HepG2 (cell line): ENCODE data around the gene RNF14. TPM values are rescaled to one million over a fixed set of nuclear protein-coding genes. Genes with fewer than 3 reads are reported as not detected.

ENCODE experiments used
- ATAC-seq: fragments of 200-7000 bp; cut with Tn5 transposase; 3 replicates; pipeline ENCODE4 v1.9.1; 2020; ENCODE audit warnings: mild to moderate bottlenecking, moderate library complexity
- BruUV-seq: library from RNA; stranded (reverse); fragments of 400-500 nt; replicated peaks from 2 replicates; lab custom pipeline; 2021; lab: Mats Ljungman, UMichigan
- CTCF ChIA-PET: fragments of 300-600 bp; formaldehyde crosslinking; extraction: SDS; loops from one replicate; lab custom pipeline; 2021; ENCODE audit warnings: low total read pairs, inconsistent platforms, low intra/inter-chr PET ratio; lab: Yijun Ruan, JAX
- POLR2A ChIA-PET: fragments of 350-600 bp; sonication (Branson Sonifier 250); formaldehyde crosslinking; loops from one replicate; lab custom pipeline; 2020; ENCODE audit warnings: antibody characterized with exemption, inconsistent platforms; lab: Yijun Ruan, JAX
- DNase-seq: peaks from one replicate; pipeline ENCODE4 v3.0.0-alpha.2; 2015; ENCODE audit warnings: low spot score
- FAIRE-seq: peaks from 3 replicates; lab custom pipeline; 2011; peaks lifted over from hg19 to GRCh38; lab: Jason Lieb, UNC
- H2AFZ ChIP-seq: one replicate; pipeline ENCODE4 v1.6.1; 2011; ENCODE audit warnings: low read length, inconsistent platforms
- H3K27ac ChIP-seq: fragments of 300-600 bp; 3 replicates; pipeline ENCODE4 v1.8.0; 2011; ENCODE audit warnings: mixed run types, mild to moderate bottlenecking, mixed read lengths, low read length, inconsistent platforms; ENCODE audit not compliant: insufficient read depth; ENCODE audit errors: extremely low read length
- H3K27me3 ChIP-seq, 2 experiments: fragments of 200-600 bp in 1 of 2; 2 replicates in 1 of 2; 3 replicates in 1 of 2; pipeline versions ENCODE4 v1.6.0 to v1.8.0; 2011; ENCODE audit warnings: low read length in 2 of 2, mild to moderate bottlenecking in 2 of 2, moderate library complexity in 2 of 2, inconsistent platforms in 1 of 2; ENCODE audit not compliant: insufficient read depth in 2 of 2, control insufficient read depth in 1 of 2
- H3K36me3 ChIP-seq, 2 experiments: fragments of 200-600 bp in 1 of 2; replicated peaks in 1 of 2; 2 replicates in 1 of 2; 3 replicates in 1 of 2; pipeline versions ENCODE4 v1.5.1 to v1.8.0; 2011; ENCODE audit warnings: low read length in 2 of 2, inconsistent platforms in 1 of 2; ENCODE audit not compliant: insufficient read depth in 2 of 2, control insufficient read depth in 1 of 2
- H3K4me1 ChIP-seq: 2 replicates; pipeline ENCODE4 v1.5.1; 2012; ENCODE audit warnings: low read length, inconsistent platforms; ENCODE audit not compliant: insufficient read depth
- H3K4me2 ChIP-seq: 2 replicates; pipeline ENCODE4 v1.6.0; 2011; ENCODE audit warnings: low read depth, low read length, inconsistent platforms
- H3K4me3 ChIP-seq, 3 experiments: fragments of 200-600 bp in 1 of 3; sonication (generic), shearing (Covaris generic) in 1 of 3; replicated peaks in 1 of 3; 2 replicates each; pipeline ENCODE4 v1.5.1; 2011 to 2016; ENCODE audit warnings: low read length in 3 of 3, inconsistent platforms in 2 of 3, low read depth in 2 of 3, mild to moderate bottlenecking in 2 of 3, control low read depth in 1 of 3, mixed read lengths in 1 of 3; ENCODE audit not compliant: insufficient read depth in 1 of 3
- H3K79me2 ChIP-seq: one replicate; pipeline ENCODE4 v1.6.1; 2011; ENCODE audit warnings: low read length, inconsistent platforms; ENCODE audit not compliant: insufficient read depth
- H3K9ac ChIP-seq: 2 replicates; pipeline ENCODE4 v1.6.0; 2011; ENCODE audit warnings: mild to moderate bottlenecking, low read depth, low read length, inconsistent platforms; ENCODE audit not compliant: insufficient read depth
- H3K9me3 ChIP-seq: 2 replicates; pipeline ENCODE4 v1.5.1; 2012; ENCODE audit warnings: mild to moderate bottlenecking, low read length
- H4K20me1 ChIP-seq: 2 replicates; pipeline ENCODE4 v1.6.0; 2011; ENCODE audit warnings: inconsistent platforms, mild to moderate bottlenecking, low read length, moderate library complexity; ENCODE audit not compliant: insufficient read depth
- CEBPB ChIP-seq: IDR thresholded peaks from 2 replicates; pipeline ENCODE4 v1.6.1; 2011; ENCODE audit warnings: low read depth, low read length, improper control_type of control experiment, borderline replicate concordance
- CEBPG ChIP-seq: IDR thresholded peaks from 2 replicates; pipeline ENCODE4 v1.6.1; 2016
- HDAC1 ChIP-seq: sonication (generic); formaldehyde crosslinking; IDR thresholded peaks from 2 replicates; pipeline ENCODE4 v1.5.1; 2020; ENCODE audit warnings: mild to moderate bottlenecking, missing genetic modification reagents
- HNF4A ChIP-seq: sonication (generic); formaldehyde crosslinking; IDR thresholded peaks from 2 replicates; pipeline ENCODE4 v1.4.0; 2020; ENCODE audit warnings: missing genetic modification reagents
- HNF4G ChIP-seq, 2 experiments: sonication (generic) in 1 of 2; formaldehyde crosslinking in 1 of 2; IDR thresholded peaks; 2 replicates each; pipeline versions ENCODE4 v1.4.0 to v1.6.1; 2011 to 2020; ENCODE audit warnings: borderline replicate concordance in 2 of 2, low read depth in 2 of 2, mild to moderate bottlenecking in 2 of 2, low read length in 1 of 2, missing genetic modification reagents in 1 of 2, moderate library complexity in 1 of 2
- MAFF ChIP-seq: IDR thresholded peaks from 2 replicates; pipeline ENCODE4 v1.6.1; 2011; ENCODE audit warnings: low read depth, low read length, improper control_type of control experiment
- MAFK ChIP-seq, 2 experiments: IDR thresholded peaks in 1 of 2; conservative IDR thresholded peaks in 1 of 2; 2 replicates each; pipeline ENCODE4 v1.6.1; 2011; ENCODE audit warnings: improper control_type of control experiment in 2 of 2, low read length in 2 of 2
- MEF2D ChIP-seq: sonication (generic); formaldehyde crosslinking; IDR thresholded peaks from 2 replicates; pipeline ENCODE4 v1.5.1; 2020; ENCODE audit warnings: mild to moderate bottlenecking, missing genetic modification reagents
- SNRNP70 ChIP-seq: fragments of 200-400 bp; formaldehyde crosslinking; IDR thresholded peaks from 2 replicates; pipeline ENCODE4 v1.6.1; 2017; ENCODE audit warnings: mild to moderate bottlenecking, low read depth, low read length, moderate library complexity
- SRF ChIP-seq: IDR thresholded peaks from 2 replicates; pipeline ENCODE4 v1.6.1; 2011; ENCODE audit warnings: mild to moderate bottlenecking, low read depth, low read length, moderate library complexity
- TAF1 ChIP-seq: sonication (generic); formaldehyde crosslinking; IDR thresholded peaks from 2 replicates; pipeline ENCODE4 v1.4.0; 2020; ENCODE audit warnings: missing genetic modification reagents
- XBP1 ChIP-seq: sonication (generic); formaldehyde crosslinking; IDR thresholded peaks from 2 replicates; pipeline ENCODE4 v1.5.0; 2020; ENCODE audit warnings: missing genetic modification reagents
- ZFP36L2 ChIP-seq: sonication (generic); formaldehyde crosslinking; IDR thresholded peaks from 2 replicates; pipeline ENCODE4 v1.4.0; 2020; ENCODE audit warnings: missing genetic modification reagents
- ZKSCAN1 ChIP-seq: fragments of 150-350 bp; IDR thresholded peaks from 2 replicates; pipeline ENCODE4 v1.6.1; 2014; ENCODE audit warnings: low read length
- ZMYM4 ChIP-seq: sonication (generic); formaldehyde crosslinking; IDR thresholded peaks from 2 replicates; pipeline ENCODE4 v1.8.1; 2023; ENCODE audit warnings: mild to moderate bottlenecking, missing genetic modification reagents
- ZNF207 ChIP-seq: fragments of 450-650 bp; IDR thresholded peaks from 2 replicates; pipeline ENCODE4 v1.6.1; 2016; ENCODE audit warnings: antibody characterized with exemption, borderline replicate concordance
- WGBS: methylation state at CpG from one replicate; pipeline ENCODE4 v1.1.6; 2017; ENCODE audit warnings: low lambda C conversion rate; 5-methylcytosine and 5-hydroxymethylcytosine counted together
- in situ Hi-C: cut with HindIII; loops from 2 replicates; pipeline ENCODE4 v1.10.0; 2017; ENCODE audit warnings: low pct_unique_long_range_greater_than_20kb; ENCODE audit not compliant: extremely low pct_ligation_motif_present
- intact Hi-C: fragments of 100-400 bp; cut with micrococcal nuclease; formaldehyde crosslinking; loops from one replicate; pipeline ENCODE4 v1.10.0; 2022; ENCODE audit not compliant: unreplicated experiment
- polyA plus RNA-seq, 8 experiments: library from polyadenylated mRNA; depleted of rRNA in 3 of 8; stranded (reverse) in 7 of 8; unstranded in 1 of 8; fragments of >200 nt; fragmentation: Illumina TruSeq in 4 of 8; extraction: Trizol in 4 of 8; gene quantifications; 2 replicates each; pipeline versions ENCODE4 v1.2.1 to v1.2.3, GENCODE V29; 2011 to 2016; ENCODE audit warnings: low read depth in 4 of 8, missing spikeins in 1 of 8, mixed read lengths in 1 of 8; ENCODE audit not compliant: insufficient read depth in 1 of 8
- total RNA-seq, 5 experiments: library from RNA; depleted of rRNA; stranded (reverse); fragments of >200 nt; fragmentation: Illumina TruSeq; extraction: Trizol; gene quantifications; 2 replicates each; pipeline ENCODE4 v1.2.3, GENCODE V29; 2016; ENCODE audit warnings: low read depth in 1 of 5
- TF ChIP-seq, protein P1 (sequence below): sonication (generic); formaldehyde crosslinking; IDR thresholded peaks from 2 replicates; pipeline ENCODE4 v1.4.0; 2020; ENCODE audit warnings: mild to moderate bottlenecking, missing genetic modification reagents, borderline replicate concordance

RNF14 gene
- total and polyA plus RNA-seq, 2 of the 13 experiments (the other 11 are each of a cell fraction or from before 2014, with no cell fraction given) = 11.3 to 28.1 TPM

DNA sequence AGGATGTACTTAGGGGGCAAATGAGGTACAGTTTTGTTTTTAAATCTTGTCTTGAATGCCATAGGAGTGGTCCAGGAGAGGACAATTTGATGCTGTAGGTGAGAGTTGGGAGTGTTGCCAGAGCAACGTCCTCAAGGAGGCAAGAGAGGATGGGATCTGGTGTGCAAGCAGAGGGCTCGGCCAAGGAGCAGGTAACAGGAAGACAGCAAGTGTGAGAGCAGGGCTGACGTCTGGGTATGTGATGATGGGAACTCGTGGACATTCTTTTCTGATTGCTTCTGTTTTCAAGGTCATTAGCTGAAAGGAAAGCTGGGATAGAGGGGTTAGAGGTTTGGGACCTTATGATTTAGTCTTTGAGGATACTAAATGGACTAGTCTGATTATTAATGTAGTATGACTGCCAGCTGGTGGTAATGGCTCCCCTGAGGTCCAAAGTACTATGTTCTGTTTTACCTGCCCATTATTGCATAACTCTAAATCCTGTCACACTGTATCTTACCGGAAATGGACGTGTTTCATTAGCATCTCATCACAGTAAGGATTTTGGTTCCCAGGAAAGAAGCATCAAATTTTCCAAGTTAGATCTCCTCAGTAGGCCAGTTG lies 28.6 kb downstream of the RNF14 start (continued):
- TF ChIP-seq ZFP36L2 (CRISPR knock-in tag) (no peak), ZMYM4 (CRISPR knock-in tag) (0 out of 2 replicates have a peak, but pooled peaks have one; percentile 15), MEF2D (CRISPR knock-in tag) (no peak), XBP1 (CRISPR knock-in tag) (no peak), CEBPG (CRISPR knock-in tag) (peak; percentile 77), CEBPB (peak; percentile 41; the same call in 1 of the 2 replicates), ZNF207 (no peak), SNRNP70 (no peak), HNF4A (CRISPR knock-in tag) (peak; percentile 50), TAF1 (CRISPR knock-in tag) (no peak), ZKSCAN1 (no peak), SRF (no peak), MAFF (no peak), HNF4G (IDR thresholded peaks at IDR 0.05; ENCODE audit: borderline replicate concordance, low read depth, low read length) (peak; percentile 31; the same call in 1 of the 2 replicates), HNF4G (CRISPR knock-in tag; IDR thresholded peaks at IDR 0.05; ENCODE audit: borderline replicate concordance, low read depth) (no peak)

DNA sequence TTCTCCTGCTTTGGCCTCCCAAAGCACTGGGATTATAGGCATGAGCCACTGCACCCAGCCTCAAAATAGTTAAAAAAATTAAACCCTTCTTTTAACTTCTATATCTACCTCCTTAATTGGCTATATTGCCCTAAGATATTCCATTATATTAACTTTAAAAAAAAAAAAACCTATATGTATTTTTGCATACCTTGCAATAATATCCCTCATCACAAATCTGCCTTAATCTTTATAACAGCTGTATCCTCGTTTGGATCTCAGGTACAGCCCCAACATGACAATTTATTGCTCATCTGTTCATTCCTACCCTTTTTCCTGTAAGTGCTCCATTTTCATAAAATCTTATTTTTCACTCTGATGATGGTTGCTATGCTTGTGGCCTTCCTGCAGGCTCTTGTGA lies 31.3 kb downstream of the RNF14 start:
- Histone ChIP-seq H3K9me3 (no peaks in the 10 kb centered on the region), H3K9ac (no peak overlapping the region), H3K4me1 (peaks cover 11% of the 10 kb centered on the region), H3K27me3 (no peaks in the 10 kb centered on the region), H3K27ac (no peak overlapping the region), H3K36me3 (peaks cover 10 to 38% of the 10 kb centered on the region in 2 experiments), H3K4me3 (no peak overlapping the region), H4K20me1 (no peaks in the 10 kb centered on the region), H3K4me2 (no peak overlapping the region), H2AFZ (no peak overlapping the region), H3K79me2 (no peaks in the 10 kb centered on the region)
- POLR2A ChIA-PET = interaction anchor here (0.9 to 1.2 kb wide), 3 partner anchors 9 to 110 kb away, joined by 3 to 4 read pairs (median 3); partner anchors contain the start of gene RNF14
- ATAC-seq (no peak), DNase-seq (no peak), FAIRE-seq (no peak)
- in situ Hi-C loops = no loop called here
- CTCF ChIA-PET = no interaction called here
- intact Hi-C loops = no loop called here
- TF ChIP-seq MAFK (conservative IDR thresholded peaks at IDR 0.05 in 1 of 2, IDR thresholded peaks at IDR 0.05 in 1 of 2; ENCODE audit: low read length in 2 of 2) (peak; percentile 36 to 74; a peak in 3 of 4 replicates), HDAC1 (no peak), MAFF (peak; percentile 48)
- TF ChIP-seq, protein P1, sequence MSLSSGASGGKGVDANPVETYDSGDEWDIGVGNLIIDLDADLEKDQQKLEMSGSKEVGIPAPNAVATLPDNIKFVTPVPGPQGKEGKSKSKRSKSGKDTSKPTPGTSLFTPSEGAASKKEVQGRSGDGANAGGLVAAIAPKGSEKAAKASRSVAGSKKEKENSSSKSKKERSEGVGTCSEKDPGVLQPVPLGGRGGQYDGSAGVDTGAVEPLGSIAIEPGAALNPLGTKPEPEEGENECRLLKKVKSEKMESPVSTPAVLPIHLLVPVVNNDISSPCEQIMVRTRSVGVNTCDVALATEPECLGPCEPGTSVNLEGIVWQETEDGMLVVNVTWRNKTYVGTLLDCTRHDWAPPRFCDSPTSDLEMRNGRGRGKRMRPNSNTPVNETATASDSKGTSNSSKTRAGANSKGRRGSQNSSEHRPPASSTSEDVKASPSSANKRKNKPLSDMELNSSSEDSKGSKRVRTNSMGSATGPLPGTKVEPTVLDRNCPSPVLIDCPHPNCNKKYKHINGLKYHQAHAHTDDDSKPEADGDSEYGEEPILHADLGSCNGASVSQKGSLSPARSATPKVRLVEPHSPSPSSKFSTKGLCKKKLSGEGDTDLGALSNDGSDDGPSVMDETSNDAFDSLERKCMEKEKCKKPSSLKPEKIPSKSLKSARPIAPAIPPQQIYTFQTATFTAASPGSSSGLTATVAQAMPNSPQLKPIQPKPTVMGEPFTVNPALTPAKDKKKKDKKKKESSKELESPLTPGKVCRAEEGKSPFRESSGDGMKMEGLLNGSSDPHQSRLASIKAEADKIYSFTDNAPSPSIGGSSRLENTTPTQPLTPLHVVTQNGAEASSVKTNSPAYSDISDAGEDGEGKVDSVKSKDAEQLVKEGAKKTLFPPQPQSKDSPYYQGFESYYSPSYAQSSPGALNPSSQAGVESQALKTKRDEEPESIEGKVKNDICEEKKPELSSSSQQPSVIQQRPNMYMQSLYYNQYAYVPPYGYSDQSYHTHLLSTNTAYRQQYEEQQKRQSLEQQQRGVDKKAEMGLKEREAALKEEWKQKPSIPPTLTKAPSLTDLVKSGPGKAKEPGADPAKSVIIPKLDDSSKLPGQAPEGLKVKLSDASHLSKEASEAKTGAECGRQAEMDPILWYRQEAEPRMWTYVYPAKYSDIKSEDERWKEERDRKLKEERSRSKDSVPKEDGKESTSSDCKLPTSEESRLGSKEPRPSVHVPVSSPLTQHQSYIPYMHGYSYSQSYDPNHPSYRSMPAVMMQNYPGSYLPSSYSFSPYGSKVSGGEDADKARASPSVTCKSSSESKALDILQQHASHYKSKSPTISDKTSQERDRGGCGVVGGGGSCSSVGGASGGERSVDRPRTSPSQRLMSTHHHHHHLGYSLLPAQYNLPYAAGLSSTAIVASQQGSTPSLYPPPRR (CRISPR knock-in tag) = no peak
- BruUV-seq = no TSS peak
- WGBS = 66% methylated on average over 1 of the region's 1 CpG
